NCI-H526 (cell line): Measurements from ENCODE around the gene SLC25A42.
A peak's percentile ranks its signal among the peaks of the same experiment; 100 is the strongest.
"Not testable (repeated sequence)": the region's sequence is repeated elsewhere in the genome, so short reads cannot be mapped to it uniquely, and the experiment has no call there.

ENCODE experiments used
- DNase-seq, 2 experiments: peaks; one replicate each; lab custom pipeline; 2025; lab: John Stamatoyannopoulos, UW

Gene SLC25A42

DNA sequence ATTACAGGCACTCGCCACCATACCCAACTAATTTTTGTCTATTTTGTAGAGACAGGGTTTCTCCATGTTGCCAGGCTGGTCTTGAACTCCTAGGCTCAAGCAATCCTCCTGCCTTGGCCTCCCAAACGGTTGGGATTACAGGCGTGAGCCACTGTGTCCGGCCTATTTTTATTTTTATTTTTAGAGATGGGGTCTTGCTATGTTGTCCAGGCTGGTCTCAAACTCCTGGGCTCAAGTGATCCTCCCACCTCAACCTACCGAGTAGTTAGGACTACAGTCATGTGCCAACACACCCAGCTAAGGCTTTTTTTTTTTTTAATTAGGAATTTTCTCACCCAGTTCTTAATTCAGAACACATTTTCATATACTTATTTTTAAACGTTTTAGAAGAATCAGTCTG, 71.9 kb downstream of the SLC25A42 start:
- not testable (repeated sequence) for DNase-seq

DNA sequence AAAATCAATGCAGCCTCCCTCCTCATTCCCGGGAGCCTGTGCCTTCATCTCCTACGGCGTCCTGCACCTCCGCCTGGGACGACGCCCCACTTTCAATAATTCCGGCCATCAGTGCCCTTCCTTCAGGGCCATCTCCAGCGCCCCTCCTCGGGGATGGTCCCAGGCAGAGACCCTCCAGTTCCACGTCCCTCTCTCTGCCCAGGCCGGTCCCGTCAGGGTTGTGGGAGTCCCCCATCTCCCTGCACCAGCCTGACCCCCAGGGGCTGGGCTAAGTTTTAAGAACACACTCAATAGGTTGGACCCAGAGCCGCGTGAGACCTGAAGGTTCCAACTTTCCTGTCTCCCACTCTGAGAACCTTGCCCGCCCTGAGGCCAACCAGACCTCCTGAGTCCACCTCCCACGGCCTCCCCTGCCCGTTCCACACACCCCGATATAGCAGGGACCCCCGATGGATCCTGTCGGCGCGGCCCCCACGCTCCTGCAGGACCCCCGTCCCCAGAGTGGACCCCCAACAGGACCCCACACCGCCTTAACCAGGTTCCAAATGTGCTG, 73.8 kb downstream of the SLC25A42 start:
- peak in 1 of 2 experiments; percentile 20 for DNase-seq

DNA sequence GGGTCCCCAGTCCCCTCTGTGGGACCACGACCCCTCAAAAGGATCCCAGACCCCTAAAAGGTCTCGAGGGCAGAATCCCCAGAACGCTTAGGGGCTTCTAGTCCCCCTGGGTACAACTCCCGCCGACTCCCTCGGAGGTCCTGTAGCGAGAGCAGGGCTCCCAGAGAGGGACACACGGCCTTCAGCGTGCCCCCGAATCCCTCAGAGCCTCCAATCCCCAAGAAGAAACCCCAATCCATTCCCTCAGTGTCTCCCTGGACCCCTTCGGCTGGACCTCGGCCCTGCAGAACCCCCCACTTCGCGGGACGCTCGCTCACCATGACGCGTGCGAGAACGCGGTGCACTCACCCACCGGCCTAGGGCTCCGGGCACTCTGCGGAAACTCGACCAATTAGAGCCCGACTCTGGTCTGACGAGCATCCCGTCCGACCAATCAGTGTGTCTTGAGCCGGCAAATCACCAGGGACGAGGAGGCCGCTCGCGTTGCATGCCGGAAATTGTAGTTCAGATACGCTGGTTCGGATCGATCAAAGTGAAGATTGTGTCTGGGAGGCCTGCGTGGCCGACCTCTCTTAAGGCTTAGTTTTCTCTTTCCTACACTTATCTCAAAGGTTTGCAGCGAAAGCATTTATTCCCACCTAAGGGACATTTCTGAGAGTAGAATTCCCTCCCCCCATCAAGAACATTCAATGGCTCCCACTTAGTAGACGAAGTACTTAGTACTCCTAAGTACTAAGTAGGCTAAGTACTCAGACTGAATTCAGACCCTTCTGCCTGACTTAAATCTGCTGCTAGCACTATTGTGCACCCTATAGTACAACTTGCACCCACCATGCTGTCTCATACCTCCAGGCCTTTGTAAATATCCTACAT, 74.6 kb downstream of the SLC25A42 start, which contains the start of gene TMEM161A:
TMEM161A (minus strand) TSS at position 370 of the 873 bp plus-strand sequence; CDS start at position 320, 50 bp downstream.
- peak; percentile 83 to 95 for DNase-seq

- no peak for DNase-seq
Observed at GRCh38 chr19:19139876-19140229, 76.1 kb downstream of the SLC25A42 start.

- DNase-seq: no peak
Observed at GRCh38 chr19:19140476-19140875, 76.7 kb downstream of the SLC25A42 start.

DNA sequence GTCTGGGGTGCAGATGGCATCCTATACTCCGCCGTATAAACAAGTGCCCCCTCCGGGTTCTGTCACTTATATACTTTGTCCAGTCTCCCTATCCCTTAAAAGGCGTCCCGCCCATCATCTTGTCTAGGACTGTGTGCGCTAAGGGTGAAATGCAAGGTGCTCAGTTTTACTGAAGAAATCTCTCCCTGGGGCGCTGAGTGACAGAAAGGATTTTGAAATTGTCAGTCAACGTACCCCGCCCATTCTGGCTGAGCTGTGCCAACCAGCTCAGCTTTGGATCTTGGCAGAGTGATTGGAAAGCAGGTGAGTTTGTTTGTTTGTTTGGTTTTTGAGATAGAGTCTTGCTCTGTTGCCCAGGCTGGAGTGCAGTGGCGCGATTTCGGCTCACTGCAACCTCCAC, 78.6 kb downstream of the SLC25A42 start:
- DNase-seq: no peak

- DNase-seq: no peak
Observed at GRCh38 chr19:19145281-19145680, 81.5 kb downstream of the SLC25A42 start.

DNA sequence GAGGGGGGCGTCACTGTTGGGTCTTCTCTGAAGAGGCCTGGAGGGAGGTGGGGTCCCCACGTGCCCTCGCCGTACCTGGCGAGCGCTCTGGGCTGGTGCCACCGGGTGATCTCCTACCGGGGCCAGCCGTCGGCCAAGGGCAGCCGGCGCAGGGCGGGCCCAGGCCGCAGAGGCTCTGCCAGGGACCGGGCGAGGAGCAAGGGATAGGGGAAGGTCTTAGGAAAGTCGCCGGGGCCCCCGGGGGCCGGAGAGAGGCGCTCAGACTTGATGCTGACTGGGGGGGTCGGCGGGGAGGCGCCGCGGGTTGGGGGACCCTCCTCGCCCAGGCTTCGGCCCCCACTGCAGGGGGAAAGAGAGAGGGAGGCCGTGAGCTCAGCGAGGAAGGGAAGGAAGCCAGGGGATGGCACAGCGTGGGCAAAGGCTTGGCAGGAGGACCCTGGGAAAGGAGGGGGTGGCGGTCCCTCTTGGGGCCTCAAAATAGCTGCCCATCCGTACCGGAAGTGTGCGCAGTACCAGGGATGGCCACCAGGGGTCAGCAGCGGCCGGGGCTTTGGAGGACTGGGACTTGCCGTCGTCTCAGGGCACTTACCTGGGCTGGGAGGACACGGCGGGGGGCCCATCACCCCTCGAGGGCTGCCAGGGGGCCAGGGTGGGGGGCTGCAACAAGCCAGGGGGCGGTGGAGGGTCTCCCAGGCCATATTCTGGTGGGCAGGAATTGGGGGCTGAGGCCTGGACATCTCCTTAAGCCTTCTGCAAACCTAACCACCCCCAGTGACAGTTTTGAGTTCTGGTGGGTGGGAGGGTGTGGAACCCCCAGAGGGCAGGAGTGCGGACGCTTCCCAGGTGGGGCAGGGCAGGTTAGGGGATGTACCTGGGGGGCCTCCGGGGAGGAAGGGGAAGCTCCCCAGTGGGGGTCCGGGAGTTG, 82.2 kb downstream of the SLC25A42 start:
- peak; percentile 16 to 68 for DNase-seq

- no peak for DNase-seq
Observed at GRCh38 chr19:19146865-19147264, 83.1 kb downstream of the SLC25A42 start.

- DNase-seq: no peak
Observed at GRCh38 chr19:19147344-19147743, 83.5 kb downstream of the SLC25A42 start.

- not testable (repeated sequence) for DNase-seq
Observed at GRCh38 chr19:19148504-19148903, 84.7 kb downstream of the SLC25A42 start.

DNA sequence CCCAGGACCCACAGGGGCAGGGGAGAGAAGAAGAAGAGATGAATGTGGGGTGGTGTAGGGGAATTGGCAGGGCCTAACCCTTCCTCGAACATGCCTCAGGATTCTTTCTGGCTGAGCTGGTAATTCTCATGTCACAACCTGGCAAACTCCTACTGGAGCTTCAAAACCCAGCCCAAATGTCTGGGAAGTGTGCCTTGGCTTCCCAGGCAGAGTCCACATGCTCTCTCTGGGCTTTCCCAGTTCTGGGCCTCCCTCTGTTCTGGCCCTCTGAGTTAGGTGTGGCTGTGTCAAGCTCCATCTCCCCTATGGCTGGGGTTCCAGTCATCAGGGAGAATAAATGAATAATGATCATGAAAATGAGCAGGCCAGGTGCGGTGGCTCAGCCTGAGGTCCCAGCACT, 85.6 kb downstream of the SLC25A42 start:
- no peak for DNase-seq

- no peak for DNase-seq
Observed at GRCh38 chr19:19151418-19151817, 87.6 kb downstream of the SLC25A42 start.

DNA sequence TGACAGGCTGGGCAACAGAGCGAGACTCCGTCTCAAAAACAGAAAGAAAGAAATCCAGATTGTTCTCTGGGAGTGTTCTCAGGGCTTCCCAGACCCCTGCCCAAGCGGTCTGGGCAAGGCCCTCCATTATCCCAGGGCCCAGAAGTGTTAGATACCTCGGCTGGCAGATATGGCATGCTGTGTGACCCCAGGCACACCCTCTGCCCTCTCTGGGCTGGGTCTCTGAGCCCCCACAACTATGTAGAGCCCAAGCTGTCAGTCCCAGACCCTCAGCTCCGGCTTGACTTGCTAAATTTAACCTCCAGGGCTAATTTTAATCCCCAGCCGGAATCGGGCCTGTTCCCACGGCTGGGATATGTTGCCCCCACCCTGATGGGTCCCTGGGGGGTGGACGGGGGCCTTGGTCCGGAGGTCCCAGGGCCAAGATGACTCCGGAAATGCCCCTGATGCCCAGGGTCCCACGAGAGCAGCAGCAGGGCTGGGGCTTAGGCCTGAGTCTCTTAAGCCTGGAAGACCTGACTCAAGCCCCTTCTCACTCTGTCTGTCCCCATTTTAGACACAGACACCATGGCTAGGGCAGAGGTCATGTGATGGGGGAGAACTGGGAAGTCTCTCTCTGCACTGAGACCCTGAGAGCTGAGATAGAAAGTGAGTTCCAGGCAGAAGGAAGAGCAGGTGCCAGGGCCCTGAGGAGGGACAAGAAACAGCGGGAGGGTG, 89.0 kb downstream of the SLC25A42 start:
- no peak for DNase-seq

DNA sequence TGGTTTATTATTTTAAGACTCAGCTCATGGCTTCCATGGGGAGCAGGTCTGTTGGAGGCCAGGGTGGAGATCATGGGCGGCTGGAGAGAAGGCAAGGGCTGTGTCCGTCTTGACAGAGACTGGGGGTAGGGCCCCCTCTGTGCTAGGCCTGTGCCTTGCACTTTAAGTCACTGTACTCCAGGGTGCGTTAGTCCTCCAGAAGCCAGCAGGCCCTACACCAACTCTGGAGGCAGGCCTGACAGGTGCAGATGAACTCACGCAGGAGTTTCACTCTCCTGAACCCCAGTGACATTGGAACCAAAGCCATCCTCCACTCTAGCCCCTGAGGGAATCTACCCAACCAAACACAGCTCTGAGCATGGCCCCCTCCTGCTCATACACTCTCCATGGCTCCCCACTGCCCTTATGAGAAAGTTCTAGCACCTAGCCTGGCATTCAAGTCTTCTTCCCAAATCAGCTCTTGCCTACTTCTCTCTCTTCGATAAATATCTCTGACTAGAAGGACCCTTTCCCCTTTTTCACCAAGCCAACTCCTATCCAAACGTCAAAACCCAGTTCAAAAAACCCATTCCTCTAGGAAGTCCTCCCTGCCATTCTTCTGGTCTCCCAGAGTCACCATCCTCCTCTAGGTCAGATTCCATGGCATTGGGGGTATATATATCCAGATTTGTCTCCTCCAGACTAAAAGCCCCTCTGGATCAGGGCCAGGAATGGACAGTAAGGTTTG, 91.1 kb downstream of the SLC25A42 start:
- DNase-seq: no peak

DNA sequence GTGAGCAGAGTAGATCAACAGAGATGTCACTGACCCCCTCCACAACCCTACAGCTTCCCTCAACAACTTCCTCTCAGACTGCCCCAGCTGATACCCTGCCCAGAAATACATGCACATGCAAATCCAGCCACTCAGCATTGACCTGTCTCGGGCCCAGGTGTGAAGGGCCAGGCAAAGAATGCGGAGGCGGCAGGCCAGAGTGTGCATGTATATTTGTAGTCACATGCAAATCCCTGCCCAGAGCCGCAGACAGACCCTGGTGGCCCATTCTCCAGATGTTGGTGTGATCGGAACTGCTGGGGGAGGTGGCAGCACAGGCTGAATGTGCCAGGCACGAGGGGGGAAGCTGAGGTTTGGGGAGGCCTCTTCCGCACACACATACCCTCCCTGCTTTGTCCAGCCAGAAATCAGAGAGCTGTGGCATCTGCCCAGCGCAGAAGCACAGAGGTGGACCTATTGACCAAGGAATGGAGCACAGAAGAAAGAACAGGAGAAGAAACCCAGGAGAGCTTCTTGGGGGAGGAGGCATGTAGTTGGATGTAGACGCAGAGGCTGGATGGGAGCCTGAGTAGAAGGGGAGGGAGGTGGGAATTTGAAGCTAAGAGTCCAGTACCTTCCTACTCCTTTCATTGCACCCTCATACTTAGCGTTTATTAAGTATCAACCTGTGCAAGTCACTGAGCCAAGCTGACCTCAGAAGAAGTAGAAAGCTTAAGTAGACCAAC, 91.9 kb downstream of the SLC25A42 start:
- DNase-seq: no peak

DNA sequence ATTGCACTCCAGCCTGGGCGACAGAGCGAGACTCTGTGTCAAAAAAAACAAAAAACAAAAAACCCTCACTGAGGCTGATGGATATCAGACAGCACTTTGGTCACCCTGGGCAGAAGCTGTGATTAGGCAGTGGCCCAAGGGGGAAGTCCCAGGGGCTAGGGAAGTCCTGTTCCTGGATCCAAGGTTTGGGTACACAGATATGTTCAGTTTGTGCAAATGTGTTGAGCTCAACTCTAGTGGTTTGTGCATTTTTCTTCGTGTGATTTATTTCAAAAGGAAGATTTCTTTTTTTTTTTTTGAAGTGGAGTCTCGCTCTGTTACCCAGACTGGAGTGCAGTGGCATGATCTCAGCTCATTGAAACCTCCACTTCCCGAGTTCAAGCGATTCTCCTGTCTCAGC, 94.0 kb downstream of the SLC25A42 start:
- DNase-seq: no peak

- no peak for DNase-seq
Observed at GRCh38 chr19:19159534-19159933, 95.7 kb downstream of the SLC25A42 start.

GRCh38 chr19:19160461-19161035, 96.8 kb downstream of the SLC25A42 start:
- DNase-seq: no peak

DNA sequence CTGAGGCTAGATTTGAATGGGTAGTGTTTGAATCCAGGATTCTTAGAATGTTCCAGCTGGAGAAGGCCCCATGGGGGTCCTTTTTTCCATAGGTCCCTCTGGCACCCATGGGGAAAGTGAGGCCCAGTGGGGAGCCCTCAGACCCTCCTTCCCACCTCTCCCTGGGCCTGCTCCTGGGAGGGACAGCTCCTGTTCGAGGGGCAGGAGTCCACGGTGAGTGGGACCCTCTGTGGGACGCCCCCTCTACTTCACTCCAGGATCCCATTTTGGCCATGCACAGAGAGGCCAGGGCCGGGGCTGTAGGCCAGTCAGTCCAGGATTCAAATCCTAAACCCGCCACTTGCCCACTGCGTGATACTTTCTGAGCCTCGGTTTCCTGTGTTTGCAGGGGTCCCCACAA, 98.7 kb downstream of the SLC25A42 start:
- DNase-seq: no peak
